Endothelial cell of umbilical vein (primary cell): ENCODE measurements around the gene INTS6. TPM values are rescaled to one million over a fixed set of nuclear protein-coding genes. Genes with fewer than 3 reads are reported as not detected.

ENCODE experiments used
- BruUV-seq: library from RNA; stranded (reverse); fragments of 400-500 nt; replicated peaks from 2 replicates; lab custom pipeline; 2021; lab: Mats Ljungman, UMichigan
- CTCF ChIA-PET: fragments of 300-600, 350-600 bp; sonication (Branson Sonifier 250); formaldehyde crosslinking; loops from one replicate; lab custom pipeline; 2021; ENCODE audit warnings: antibody characterized with exemption, inconsistent platforms; lab: Charles Lee
- POLR2A ChIA-PET: fragments of 300-600, 350-600 bp; sonication (Branson Sonifier 250); formaldehyde crosslinking; loops from one replicate; lab custom pipeline; 2021; ENCODE audit warnings: antibody characterized with exemption, inconsistent platforms; lab: Charles Lee
- DNase-seq: peaks from one replicate; pipeline ENCODE4 v3.0.0-alpha.2; 2011; ENCODE audit warnings: low read depth, low spot score
- FAIRE-seq: peaks from 2 replicates; lab custom pipeline; 2011; peaks lifted over from hg19 to GRCh38; lab: Jason Lieb, UNC
- H2AFZ ChIP-seq: 2 replicates; pipeline ENCODE4 v1.6.0; 2012; ENCODE audit warnings: low read depth, low read length, control low read depth, inconsistent platforms
- H3K27ac ChIP-seq: 2 replicates; pipeline ENCODE4 v1.5.1; 2011; ENCODE audit warnings: low read depth, mild to moderate bottlenecking, control low read depth, low read length, moderate library complexity; ENCODE audit not compliant: insufficient read depth
- H3K27me3 ChIP-seq, 2 experiments: 2 replicates each; pipeline versions ENCODE4 v1.6.0 to v1.6.1; 2011; ENCODE audit warnings: low read length in 2 of 2, mixed read lengths in 1 of 2; ENCODE audit not compliant: control insufficient read depth in 2 of 2, insufficient read depth in 2 of 2
- H3K36me3 ChIP-seq, 2 experiments: 2 replicates in 1 of 2; 3 replicates in 1 of 2; pipeline ENCODE4 v1.5.1; 2011; ENCODE audit warnings: low read length in 2 of 2, mild to moderate bottlenecking in 1 of 2, moderate library complexity in 1 of 2; ENCODE audit not compliant: control insufficient read depth in 2 of 2, insufficient read depth in 2 of 2; ENCODE audit errors: extremely low read depth in 1 of 2
- H3K4me1 ChIP-seq: 3 replicates; pipeline ENCODE4 v1.5.1; 2011; ENCODE audit warnings: mild to moderate bottlenecking, low read length; ENCODE audit not compliant: control insufficient read depth, insufficient read depth; ENCODE audit errors: extremely low read depth
- H3K4me2 ChIP-seq: 2 replicates; pipeline ENCODE4 v1.6.1; 2011; ENCODE audit warnings: low read length, control low read depth, mixed read lengths; ENCODE audit not compliant: insufficient read depth
- H3K4me3 ChIP-seq, 3 experiments: fragments of 200-600 bp in 1 of 3; sonication (generic), shearing (Covaris generic) in 1 of 3; replicated peaks in 1 of 3; 2 replicates each; pipeline ENCODE4 v1.5.1; 2011 to 2016; ENCODE audit warnings: control low read depth in 3 of 3, low read length in 3 of 3, mild to moderate bottlenecking in 2 of 3, inconsistent platforms in 1 of 3, low read depth in 1 of 3, moderate library complexity in 1 of 3; ENCODE audit not compliant: insufficient read depth in 1 of 3
- H3K79me2 ChIP-seq: 2 replicates; pipeline ENCODE4 v1.6.0; 2012; ENCODE audit warnings: low read length, inconsistent platforms; ENCODE audit not compliant: control insufficient read depth, insufficient read depth
- H3K9ac ChIP-seq: replicated peaks from 2 replicates; pipeline ENCODE3; 2011; ENCODE audit warnings: low read length, control low read depth; ENCODE audit not compliant: insufficient read depth; ENCODE audit errors: extremely low read depth
- H3K9me1 ChIP-seq: replicated peaks from 3 replicates; pipeline ENCODE4 v1.6.0; 2011; ENCODE audit warnings: mild to moderate bottlenecking, low read length; ENCODE audit not compliant: control insufficient read depth, insufficient read depth; ENCODE audit errors: extremely low read depth
- H3K9me3 ChIP-seq: replicated peaks from 2 replicates; pipeline ENCODE4 v1.5.1; 2012; ENCODE audit warnings: low read length, inconsistent platforms; ENCODE audit not compliant: control insufficient read depth, insufficient read depth
- H4K20me1 ChIP-seq: replicated peaks from 2 replicates; pipeline ENCODE3; 2011; ENCODE audit warnings: mild to moderate bottlenecking, low read length; ENCODE audit not compliant: control insufficient read depth, insufficient read depth; ENCODE audit errors: extremely low read depth
- CTCF ChIP-seq, 2 donors: IDR thresholded peaks; 1 replicate in 1 of 2; 2 replicates in 1 of 2; pipeline ENCODE4 v1.5.1; 2011; ENCODE audit warnings: low read length in 2 of 2, mild to moderate bottlenecking in 2 of 2, moderate library complexity in 2 of 2, control low read depth in 1 of 2, inconsistent platforms in 1 of 2, low read depth in 1 of 2; ENCODE audit not compliant: insufficient read depth in 1 of 2; ENCODE audit errors: extremely low read depth in 1 of 2
- EZH2 ChIP-seq: IDR thresholded peaks from 2 replicates; pipeline ENCODE4 v1.6.1; 2012; ENCODE audit warnings: borderline replicate concordance, low read depth, mild to moderate bottlenecking, moderate library complexity, low read length, inconsistent platforms; ENCODE audit not compliant: severe bottlenecking
- FOS ChIP-seq: IDR thresholded peaks from 2 replicates; pipeline ENCODE4 v1.6.1; 2011; ENCODE audit warnings: mild to moderate bottlenecking, low read length, moderate library complexity, borderline replicate concordance; ENCODE audit not compliant: insufficient read depth
- GATA2 ChIP-seq: IDR thresholded peaks from 2 replicates; pipeline ENCODE4 v1.7.0; 2011; ENCODE audit warnings: low read depth, mild to moderate bottlenecking, moderate library complexity, mixed read lengths, low read length; ENCODE audit not compliant: insufficient read length, insufficient read depth
- JUN ChIP-seq: IDR thresholded peaks from 2 replicates; pipeline ENCODE4 v1.6.1; 2011; ENCODE audit warnings: borderline replicate concordance, low read depth; ENCODE audit not compliant: insufficient read length, insufficient read depth
- MYC ChIP-seq: IDR thresholded peaks from one replicate; pipeline ENCODE4 v1.6.1; 2011; ENCODE audit warnings: mild to moderate bottlenecking, low read depth, low read length
- POLR2A ChIP-seq: IDR thresholded peaks from 2 replicates; pipeline ENCODE4 v1.6.1; 2012; ENCODE audit warnings: low read depth, mild to moderate bottlenecking, control low read depth, low read length
- POLR2AphosphoS5 ChIP-seq: IDR thresholded peaks from 2 replicates; pipeline ENCODE4 v1.6.1; 2012; ENCODE audit warnings: low read depth, mild to moderate bottlenecking, control low read depth, low read length, moderate library complexity; ENCODE audit not compliant: insufficient read depth
- dilution Hi-C: fragments of 300-500 bp; cut with MboI; formaldehyde crosslinking; loops from one replicate; pipeline ENCODE4 v1.15.0; 2019; ENCODE audit warnings: low sequenced_read_pairs; ENCODE audit not compliant: extremely low pct_ligation_motif_present
- intact Hi-C: fragments of 100-400 bp; cut with micrococcal nuclease; formaldehyde crosslinking; loops from one replicate; pipeline ENCODE4 v1.10.0; 2022
- polyA plus RNA-seq, 4 experiments: library from polyadenylated mRNA; depleted of rRNA in 3 of 4; stranded (reverse) in 3 of 4; unstranded in 1 of 4; fragments of >200 nt; gene quantifications; 2 replicates each; pipeline versions ENCODE4 v1.2.1 to v1.2.3, GENCODE V29; 2011 to 2012; ENCODE audit warnings: missing spikeins in 1 of 4
- total RNA-seq: library from RNA; stranded (reverse); gene quantifications from 2 replicates; pipeline ENCODE4 v1.2.3, GENCODE V29; 2021
- TF ChIP-seq, protein P1 (sequence below): IDR thresholded peaks from 2 replicates; pipeline ENCODE4 v1.6.1; 2011; ENCODE audit not compliant: insufficient read depth, insufficient read length

The INTS6 gene
- total and polyA plus RNA-seq, 2 donors (not counting 3 experiments of a cell fraction or from before 2014, with no cell fraction given): 9.5 to 45.4 TPM

DNA sequence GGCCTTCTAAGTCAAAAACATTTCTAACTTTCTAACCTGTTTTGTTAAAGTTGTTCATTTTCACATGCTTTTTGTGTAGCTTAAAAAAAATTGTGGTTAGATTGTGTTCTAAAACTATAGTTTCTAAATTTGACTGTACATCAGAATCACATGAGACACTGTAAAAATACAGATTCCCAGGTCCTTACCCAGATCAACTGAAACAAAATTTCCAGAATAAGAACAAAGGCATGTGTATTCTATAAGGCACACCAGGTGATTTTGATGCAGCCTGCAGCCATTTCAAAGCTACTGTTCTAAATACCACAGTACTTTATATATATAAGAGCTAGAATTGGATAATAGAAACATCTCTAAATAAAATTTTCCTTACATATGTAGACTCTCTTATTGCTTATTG lies 29.1 kb downstream of the INTS6 start:
- no peak overlapping the region for H2AFZ ChIP-seq
- no peaks in the 10 kb centered on the region for H3K27me3 ChIP-seq
- ChIA-PET CTCF (interaction anchor here (1.3 kb wide), 1 partner anchor 11 kb away, joined by 6 read pairs; no protein-coding TSS in a partner anchor), POLR2A (interaction anchor here (1.6 kb wide), 1 partner anchor 29 kb away, joined by 7 read pairs; the partner anchor contains the start of gene INTS6)
- no peak overlapping the region for H3K9ac ChIP-seq
- intact Hi-C loops: no loop called here
- no peak overlapping the region for H3K4me3 ChIP-seq
- no peak overlapping the region for H3K27ac ChIP-seq
- FAIRE-seq (no peak), DNase-seq (no peak)
- peaks cover 4% of the 10 kb centered on the region for H3K4me1 ChIP-seq
- H3K79me2 ChIP-seq: peaks cover 74% of the 10 kb centered on the region
- no peaks in the 10 kb centered on the region for H3K9me3 ChIP-seq
- H3K9me1 ChIP-seq: no peaks in the 10 kb centered on the region
- H3K4me2 ChIP-seq: no peak overlapping the region
- TF ChIP-seq, protein P1, sequence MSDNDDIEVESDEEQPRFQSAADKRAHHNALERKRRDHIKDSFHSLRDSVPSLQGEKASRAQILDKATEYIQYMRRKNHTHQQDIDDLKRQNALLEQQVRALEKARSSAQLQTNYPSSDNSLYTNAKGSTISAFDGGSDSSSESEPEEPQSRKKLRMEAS: no peak
- TF ChIP-seq FOS (no peak), POLR2AphosphoS5 (no peak), MYC (no peak), GATA2 (no peak), POLR2A (no peak), EZH2 (no peak), JUN (no peak), CTCF (IDR thresholded peaks at IDR 0.05; ENCODE audit: extremely low read depth in 1 of 2, insufficient read depth in 1 of 2, low read depth in 1 of 2, low read length in 2 of 2) (no peak)
- peaks cover 0 to 6% of the 10 kb centered on the region in 2 experiments for H3K36me3 ChIP-seq
- dilution Hi-C loops: no loop called here
- BruUV-seq: no TSS peak
- peaks cover 13% of the 10 kb centered on the region for H4K20me1 ChIP-seq
